K562 (cell line): ENCODE measurements around the gene ELK4. TPM values are rescaled to one million over a fixed set of nuclear protein-coding genes. Genes with fewer than 3 reads are reported as not detected.
A peak's percentile ranks its signal among the peaks of the same experiment; 100 is the strongest.

ENCODE experiments used
- E2F1 ChIP-seq: sonication (generic); formaldehyde crosslinking; IDR thresholded peaks from 2 replicates; pipeline ENCODE4 v1.8.1; 2023; ENCODE audit warnings: mild to moderate bottlenecking, missing genetic modification reagents, moderate library complexity
- ESRRB ChIP-seq: fragments of 250-450 bp; sonication (Bioruptor Pico); IDR thresholded peaks from 2 replicates; pipeline ENCODE4 v1.5.0; 2020; ENCODE audit warnings: mild to moderate bottlenecking, moderate library complexity, borderline replicate concordance
- KDM4B ChIP-seq, 2 experiments: fragments of 450-650 bp in 1 of 2; sonication (generic) in 1 of 2; IDR thresholded peaks; 2 replicates each; pipeline ENCODE4 v1.6.1; 2016 to 2017; ENCODE audit warnings: borderline replicate concordance in 2 of 2, antibody characterized with exemption in 1 of 2, low read depth in 1 of 2, mild to moderate bottlenecking in 1 of 2
- KHSRP ChIP-seq: fragments of 450-650 bp; IDR thresholded peaks from 2 replicates; pipeline ENCODE4 v1.6.1; 2017
- LEF1 ChIP-seq: fragments of 450-650 bp; IDR thresholded peaks from 2 replicates; pipeline ENCODE4 v1.6.1; 2016; ENCODE audit warnings: mild to moderate bottlenecking
- NBN ChIP-seq: fragments of 450-650 bp; IDR thresholded peaks from 2 replicates; pipeline ENCODE4 v1.6.1; 2016; ENCODE audit warnings: low read depth, mild to moderate bottlenecking
- PHF8 ChIP-seq: fragments of 200-600 bp; sonication (generic); IDR thresholded peaks from 2 replicates; pipeline ENCODE4 v1.6.1; 2012; ENCODE audit warnings: mixed run types, mild to moderate bottlenecking, inconsistent platforms, low read length, moderate library complexity, borderline replicate concordance
- RBM39 ChIP-seq: fragments of 200-400 bp; formaldehyde crosslinking; optimal IDR thresholded peaks from 2 replicates; pipeline ENCODE3; 2018; ENCODE audit warnings: low read depth, low read length
- SMAD1 ChIP-seq: fragments of 150-350 bp; IDR thresholded peaks from 2 replicates; pipeline ENCODE4 v1.6.1; 2014; ENCODE audit warnings: low read length, low read depth; ENCODE audit not compliant: partially characterized antibody
- TEAD4 ChIP-seq, 2 experiments: sonication (generic) in 1 of 2; formaldehyde crosslinking in 1 of 2; IDR thresholded peaks; 2 replicates each; pipeline versions ENCODE4 v1.6.1 to v1.8.0; 2012 to 2022; ENCODE audit warnings: borderline replicate concordance in 1 of 2, inconsistent platforms in 1 of 2, low read length in 1 of 2, mild to moderate bottlenecking in 1 of 2, missing genetic modification reagents in 1 of 2
- ZBTB40 ChIP-seq, 2 experiments: fragments of 450-650 bp in 1 of 2; sonication (generic) in 1 of 2; formaldehyde crosslinking in 1 of 2; IDR thresholded peaks; 2 replicates each; pipeline versions ENCODE4 v1.7.1 to v1.9.0; 2016 to 2022; ENCODE audit warnings: inconsistent platforms in 1 of 2, mild to moderate bottlenecking in 1 of 2, missing genetic modification reagents in 1 of 2
- ZBTB8A ChIP-seq: fragments of 450-650 bp; IDR thresholded peaks from 2 replicates; pipeline ENCODE4 v1.6.1; 2018; ENCODE audit warnings: mild to moderate bottlenecking, moderate library complexity; ENCODE audit not compliant: partially characterized antibody
- ZNF551 ChIP-seq: fragments of 250-450 bp; sonication (Bioruptor Pico); IDR thresholded peaks from 2 replicates; pipeline ENCODE4 v1.5.0; 2021; ENCODE audit warnings: mild to moderate bottlenecking, moderate library complexity
- polyA plus RNA-seq, 8 experiments: library from polyadenylated mRNA; depleted of rRNA in 4 of 8; stranded (reverse) in 5 of 8; unstranded in 3 of 8; fragments of >200 nt; fragmentation: Nextera tagmentation in 2 of 8; fragmentation: Illumina TruSeq in 1 of 8; extraction: Ambion mirVana in 2 of 8; extraction: Trizol in 1 of 8; gene quantifications; 2 replicates each; pipeline versions ENCODE4 v1.2.1 to v1.2.3, GENCODE V29; 2011 to 2014; ENCODE audit warnings: inconsistent platforms in 1 of 8, missing spikeins in 1 of 8
- total RNA-seq, 7 experiments: library from RNA; depleted of rRNA in 6 of 7; stranded (reverse); fragments of >200 nt in 6 of 7; fragmentation: Illumina TruSeq in 2 of 7; extraction: Trizol in 2 of 7; gene quantifications; 2 replicates each; pipeline versions ENCODE4 v1.2.1 to v1.2.3, GENCODE V29; 2011 to 2021; ENCODE audit warnings: low replicate concordance in 1 of 7
- TF ChIP-seq, protein P1 (sequence below): fragments of 450-650 bp; conservative IDR thresholded peaks from 2 replicates; pipeline ENCODE4 v1.6.1; 2016; ENCODE audit warnings: missing genetic modification characterization, low read depth, mild to moderate bottlenecking, control low read depth, missing compliant biosample characterization

Gene ELK4
- total and polyA plus RNA-seq, 9 of the 15 experiments (the other 6 are each of a cell fraction or from before 2014, with no cell fraction given) = 2.0 to 21.7 (median 9.2) TPM

GRCh38 chr1:205591522-205592351, 40.1 kb downstream of the ELK4 start (continued):
- peak; percentile 47; the same call in 1 of the 2 replicates for TF ChIP-seq ZBTB40 (IDR thresholded peaks at IDR 0.05)
- no peak for TF ChIP-seq ZBTB40 (CRISPR knock-in tag; IDR thresholded peaks at IDR 0.05)
- peak; percentile 37; the same call in 1 of the 2 replicates for TF ChIP-seq PHF8
- TF ChIP-seq NBN = 0 out of 2 replicates have a peak, but pooled peaks have one; percentile 58
- TF ChIP-seq, protein P1, sequence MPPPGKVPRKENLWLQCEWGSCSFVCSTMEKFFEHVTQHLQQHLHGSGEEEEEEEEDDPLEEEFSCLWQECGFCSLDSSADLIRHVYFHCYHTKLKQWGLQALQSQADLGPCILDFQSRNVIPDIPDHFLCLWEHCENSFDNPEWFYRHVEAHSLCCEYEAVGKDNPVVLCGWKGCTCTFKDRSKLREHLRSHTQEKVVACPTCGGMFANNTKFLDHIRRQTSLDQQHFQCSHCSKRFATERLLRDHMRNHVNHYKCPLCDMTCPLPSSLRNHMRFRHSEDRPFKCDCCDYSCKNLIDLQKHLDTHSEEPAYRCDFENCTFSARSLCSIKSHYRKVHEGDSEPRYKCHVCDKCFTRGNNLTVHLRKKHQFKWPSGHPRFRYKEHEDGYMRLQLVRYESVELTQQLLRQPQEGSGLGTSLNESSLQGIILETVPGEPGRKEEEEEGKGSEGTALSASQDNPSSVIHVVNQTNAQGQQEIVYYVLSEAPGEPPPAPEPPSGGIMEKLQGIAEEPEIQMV = no peak
- TF ChIP-seq KHSRP = no peak
- 0 out of 2 replicates have a peak, but pooled peaks have one; percentile 19 for TF ChIP-seq LEF1
- TF ChIP-seq RBM39 = no peak
- peak; percentile 29 for TF ChIP-seq SMAD1
- TF ChIP-seq TEAD4 (IDR thresholded peaks at IDR 0.05; ENCODE audit: low read length) = peak; percentile 25; the same call in 1 of the 2 replicates
- no peak for TF ChIP-seq TEAD4 (CRISPR knock-in tag; IDR thresholded peaks at IDR 0.05; ENCODE audit: borderline replicate concordance)
- no peak for TF ChIP-seq ZBTB8A
- TF ChIP-seq KDM4B (IDR thresholded peaks at IDR 0.05; ENCODE audit: borderline replicate concordance in 2 of 2, low read depth in 1 of 2) = no peak
- TF ChIP-seq ESRRB (CRISPR knock-in tag) = no peak
- TF ChIP-seq ZNF551 (CRISPR knock-in tag) = no peak
- no peak for TF ChIP-seq E2F1
